ENCODE results near the gene GTPBP1. TPM values are rescaled to one million over a fixed set of nuclear protein-coding genes. Genes with fewer than 3 reads are reported as not detected.

GTPBP1 gene
- total RNA-seq, 2 donors from 2014 or later: 42.9 to 73.5 TPM

DNA sequence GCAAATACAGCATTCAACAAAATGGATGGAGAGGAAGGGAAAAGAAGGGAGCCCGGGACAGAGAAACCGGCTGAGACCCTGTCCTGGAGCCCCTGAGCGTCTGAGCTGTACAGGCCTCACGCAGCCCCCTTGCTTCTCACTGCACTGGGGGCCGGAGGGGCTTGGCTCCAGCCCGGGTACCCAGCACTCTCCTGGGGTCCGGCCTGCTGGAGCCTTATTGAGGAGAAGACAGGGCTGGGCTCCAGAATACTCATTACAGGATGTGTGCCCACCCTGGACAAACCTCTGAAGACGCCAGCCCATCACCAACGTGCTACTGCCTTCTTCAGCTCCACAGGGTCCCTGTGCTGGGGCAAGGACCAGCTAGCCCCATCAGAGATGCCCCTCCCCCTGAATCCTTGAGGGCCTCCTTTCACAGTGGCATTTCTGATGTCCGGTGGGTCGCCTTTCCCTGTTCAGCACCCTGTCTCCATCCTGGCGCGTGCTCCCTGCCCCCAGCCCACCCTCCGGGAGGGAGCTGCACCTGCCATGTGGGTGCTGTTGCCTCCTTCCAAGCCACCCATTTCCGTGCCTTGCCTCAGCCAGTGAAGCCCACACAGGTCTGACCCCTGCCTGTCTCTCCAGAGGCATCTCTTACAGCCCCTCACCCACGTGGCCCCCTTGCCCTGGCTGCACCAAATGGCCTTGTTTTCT, 64.7 kb downstream of the GTPBP1 start:
- H3K4me1 ChIP-seq (ENCODE audit: control insufficient read depth in 1 of 2, low read depth in 2 of 2): peaks cover 0 to 6% of the 10 kb centered on the region in 2 donors
- no peaks in the 10 kb centered on the region for H3K27me3 ChIP-seq (replicated peaks; ENCODE audit: insufficient read depth)
- H3K36me3 ChIP-seq: no peaks in the 10 kb centered on the region
- DNase-seq (ENCODE audit: low spot score) (no peak), ATAC-seq (ENCODE audit: insufficient number of reproducible peaks, low FRiP score, low read depth) (no peak)
- H3K27ac ChIP-seq: no peak overlapping the region
- no peaks in the 10 kb centered on the region for H3K9me3 ChIP-seq
- TF ChIP-seq, protein P1, sequence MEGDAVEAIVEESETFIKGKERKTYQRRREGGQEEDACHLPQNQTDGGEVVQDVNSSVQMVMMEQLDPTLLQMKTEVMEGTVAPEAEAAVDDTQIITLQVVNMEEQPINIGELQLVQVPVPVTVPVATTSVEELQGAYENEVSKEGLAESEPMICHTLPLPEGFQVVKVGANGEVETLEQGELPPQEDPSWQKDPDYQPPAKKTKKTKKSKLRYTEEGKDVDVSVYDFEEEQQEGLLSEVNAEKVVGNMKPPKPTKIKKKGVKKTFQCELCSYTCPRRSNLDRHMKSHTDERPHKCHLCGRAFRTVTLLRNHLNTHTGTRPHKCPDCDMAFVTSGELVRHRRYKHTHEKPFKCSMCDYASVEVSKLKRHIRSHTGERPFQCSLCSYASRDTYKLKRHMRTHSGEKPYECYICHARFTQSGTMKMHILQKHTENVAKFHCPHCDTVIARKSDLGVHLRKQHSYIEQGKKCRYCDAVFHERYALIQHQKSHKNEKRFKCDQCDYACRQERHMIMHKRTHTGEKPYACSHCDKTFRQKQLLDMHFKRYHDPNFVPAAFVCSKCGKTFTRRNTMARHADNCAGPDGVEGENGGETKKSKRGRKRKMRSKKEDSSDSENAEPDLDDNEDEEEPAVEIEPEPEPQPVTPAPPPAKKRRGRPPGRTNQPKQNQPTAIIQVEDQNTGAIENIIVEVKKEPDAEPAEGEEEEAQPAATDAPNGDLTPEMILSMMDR (IDR thresholded peaks at IDR 0.05): no peak
- no peak overlapping the region for H3K4me3 ChIP-seq

DNA sequence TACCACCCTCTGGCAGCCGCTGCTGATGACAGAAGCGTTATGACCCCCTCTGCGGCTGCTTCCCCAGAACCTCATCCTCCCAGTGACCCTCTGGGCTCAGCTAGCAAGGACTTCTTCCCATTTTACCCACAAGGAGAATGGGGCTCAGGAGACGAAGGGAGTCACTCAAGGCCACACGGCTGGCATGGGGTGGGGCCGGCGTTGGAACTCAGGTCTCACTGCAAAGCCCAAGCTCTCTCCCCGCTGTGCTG, 66.8 kb downstream of the GTPBP1 start:
- ATAC-seq (ENCODE audit: insufficient number of reproducible peaks, low FRiP score, low read depth) (no peak), DNase-seq (ENCODE audit: low spot score) (no peak)
- Histone ChIP-seq H3K27ac (peak overlapping the region in 1 of 2 donors; percentile 5), H3K4me1 (ENCODE audit: control insufficient read depth in 1 of 2, low read depth in 2 of 2) (peaks cover 0 to 6% of the 10 kb centered on the region in 2 donors), H3K36me3 (no peaks in the 10 kb centered on the region), H3K9me3 (no peaks in the 10 kb centered on the region), H3K27me3 (replicated peaks; ENCODE audit: insufficient read depth) (no peaks in the 10 kb centered on the region), H3K4me3 (no peak overlapping the region)
- TF ChIP-seq, protein P1 (IDR thresholded peaks at IDR 0.05): no peak

DNA sequence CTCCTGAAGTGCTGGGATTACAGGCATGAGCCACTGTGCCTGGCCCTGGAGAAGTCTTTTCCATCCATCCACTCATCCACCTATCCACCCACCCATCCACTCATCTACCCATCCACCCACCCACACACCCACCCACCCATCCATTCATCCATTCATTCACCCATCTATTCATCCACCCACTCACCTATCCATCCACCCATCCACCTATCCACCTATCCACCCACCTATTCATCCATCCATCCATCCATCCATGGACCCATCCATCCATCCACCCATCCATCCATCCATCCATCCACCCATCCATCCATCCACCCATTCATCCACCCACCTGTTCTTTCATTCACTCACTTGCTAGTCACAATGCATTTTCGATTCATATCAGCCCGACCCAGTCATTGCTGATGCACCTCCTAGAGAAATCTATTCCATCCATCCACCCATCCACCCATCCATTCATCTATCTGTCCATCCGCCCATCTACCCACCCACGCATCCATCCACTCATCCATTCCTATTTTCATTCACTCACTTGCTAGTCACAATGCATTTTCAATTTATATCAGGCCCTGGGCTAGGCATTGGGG, 67.7 kb downstream of the GTPBP1 start:
- ATAC-seq (ENCODE audit: insufficient number of reproducible peaks, low FRiP score, low read depth) (no peak), DNase-seq (ENCODE audit: low spot score) (no peak)
- Histone ChIP-seq H3K4me3 (no peak overlapping the region), H3K36me3 (no peaks in the 10 kb centered on the region), H3K4me1 (ENCODE audit: control insufficient read depth in 1 of 2, low read depth in 2 of 2) (peaks cover 0 to 6% of the 10 kb centered on the region in 2 donors), H3K27ac (no peak overlapping the region), H3K27me3 (replicated peaks; ENCODE audit: insufficient read depth) (no peaks in the 10 kb centered on the region), H3K9me3 (no peaks in the 10 kb centered on the region)
- TF ChIP-seq, protein P1 (IDR thresholded peaks at IDR 0.05): no peak

DNA sequence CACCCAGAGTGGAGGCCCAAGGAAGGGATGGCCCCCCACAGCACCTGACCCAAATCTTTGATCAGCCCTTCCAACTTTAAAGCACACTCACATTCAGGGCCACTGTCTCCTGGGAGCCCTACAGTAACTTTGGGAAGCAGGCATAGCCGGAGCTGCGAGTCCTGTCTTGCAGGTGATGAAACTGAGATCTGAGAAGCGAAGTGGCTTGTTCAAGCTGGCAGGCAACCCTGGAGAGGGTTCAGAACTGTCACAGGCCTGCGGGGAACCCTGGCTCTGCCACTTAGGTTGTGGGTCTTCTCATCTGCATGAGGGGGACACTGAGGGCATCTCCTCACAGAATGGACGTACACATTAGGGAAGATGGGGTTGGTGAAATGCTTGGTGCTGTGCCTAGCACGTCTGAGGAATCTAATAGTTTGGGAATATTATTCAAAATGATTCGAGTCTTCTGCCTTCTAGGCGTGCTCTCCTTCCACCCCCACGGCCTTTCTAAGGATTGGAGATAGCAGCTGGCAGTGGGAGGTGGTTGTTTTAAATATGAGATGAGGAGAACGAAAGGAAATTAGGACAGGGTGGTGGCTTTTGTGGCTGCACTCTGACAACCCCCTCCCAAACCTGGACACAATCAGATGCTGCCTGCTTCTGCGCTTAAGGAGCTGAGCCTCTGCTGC, 68.9 kb downstream of the GTPBP1 start:
- Histone ChIP-seq H3K4me3 (no peak overlapping the region), H3K9me3 (no peaks in the 10 kb centered on the region), H3K27ac (no peak overlapping the region), H3K4me1 (ENCODE audit: control insufficient read depth in 1 of 2, low read depth in 2 of 2) (no peaks in the 10 kb centered on the region), H3K27me3 (replicated peaks; ENCODE audit: insufficient read depth) (no peaks in the 10 kb centered on the region), H3K36me3 (no peaks in the 10 kb centered on the region)
- ATAC-seq (ENCODE audit: insufficient number of reproducible peaks, low FRiP score, low read depth): no peak
- no peak for DNase-seq (ENCODE audit: low spot score)
- TF ChIP-seq, protein P1 (IDR thresholded peaks at IDR 0.05): no peak

DNA sequence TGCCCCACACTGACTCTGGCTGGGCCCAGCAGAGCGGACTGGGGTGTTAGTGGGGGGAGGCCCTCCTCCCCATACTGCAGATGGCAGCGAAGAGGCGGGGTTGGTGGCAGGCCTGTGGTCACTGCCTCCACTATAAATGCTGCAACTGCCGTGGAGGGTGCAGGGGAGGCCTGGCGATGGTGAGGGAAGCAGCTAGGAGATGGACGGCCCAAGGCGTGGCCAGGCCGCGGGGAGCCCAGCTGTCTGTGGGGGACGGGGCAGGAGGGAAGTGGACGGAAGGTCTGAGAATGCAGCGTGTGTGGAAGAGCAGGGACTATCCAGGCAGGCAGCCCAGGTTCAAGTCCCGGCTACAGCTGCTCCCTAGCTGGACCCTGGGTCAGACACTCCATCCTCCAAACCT, 69.9 kb downstream of the GTPBP1 start:
- ATAC-seq (ENCODE audit: insufficient number of reproducible peaks, low FRiP score, low read depth): no peak
- no peak for DNase-seq (ENCODE audit: low spot score)
- no peaks in the 10 kb centered on the region for H3K9me3 ChIP-seq

More for the DNA sequence above, 69.9 kb downstream of the GTPBP1 start:
- no peak overlapping the region for H3K27ac ChIP-seq
- no peaks in the 10 kb centered on the region for H3K36me3 ChIP-seq
- H3K27me3 ChIP-seq (replicated peaks; ENCODE audit: insufficient read depth): no peaks in the 10 kb centered on the region
- H3K4me1 ChIP-seq (ENCODE audit: control insufficient read depth in 1 of 2, low read depth in 2 of 2): peaks cover 0 to under 1% of the 10 kb centered on the region in 2 donors
- no peak overlapping the region for H3K4me3 ChIP-seq
- TF ChIP-seq, protein P1 (IDR thresholded peaks at IDR 0.05): no peak

All from thoracic aorta (tissue), 2 donors.